ENCODE results near the gene RBP7.
"Not testable (repeated sequence)": the region's sequence is repeated elsewhere in the genome, so short reads cannot be mapped to it uniquely, and the experiment has no call there.

Gene RBP7

GRCh38 chr1:9996624-9997582 lies at the start of gene RBP7:
RBP7 (plus strand) TSS chr1:9997228; CDS start chr1:9997259, 31 bp downstream.
- no peak for DNase-seq

- DNase-seq = no peak
Measured at GRCh38 chr1:9957726-9958125, 39.3 kb upstream of the RBP7 start.

GRCh38 chr1:9960011-9960410 lies 37.0 kb upstream of the RBP7 start:
- DNase-seq = no peak

GRCh38 chr1:9960706-9961562 lies 36.1 kb upstream of the RBP7 start:
- no peak for DNase-seq

- DNase-seq = no peak
Measured at GRCh38 chr1:9984253-9984652, 12.8 kb upstream of the RBP7 start.

GRCh38 chr1:9985001-9985400 lies 12.0 kb upstream of the RBP7 start:
- DNase-seq = no peak

GRCh38 chr1:9989773-9990172 lies 7.3 kb upstream of the RBP7 start:
- no peak for DNase-seq

- no peak for DNase-seq
Measured at GRCh38 chr1:9990944-9991343, 6.1 kb upstream of the RBP7 start.

- no peak for DNase-seq
Measured at GRCh38 chr1:9992910-9993309, 4.1 kb upstream of the RBP7 start.

- DNase-seq = no peak
Measured at GRCh38 chr1:9993561-9994075, 3.4 kb upstream of the RBP7 start.

GRCh38 chr1:10001016-10001665 lies 4.1 kb downstream of the RBP7 start:
- DNase-seq = no peak

GRCh38 chr1:10005248-10005647 lies 8.2 kb downstream of the RBP7 start:
- not testable (repeated sequence) for DNase-seq

GRCh38 chr1:10007169-10007568 lies 10.1 kb downstream of the RBP7 start:
- DNase-seq = no peak

- no peak for DNase-seq
Measured at GRCh38 chr1:10014016-10014415, 17.0 kb downstream of the RBP7 start.

GRCh38 chr1:10019561-10019960 lies 22.5 kb downstream of the RBP7 start:
- no peak for DNase-seq

- no peak for DNase-seq
Measured at GRCh38 chr1:10020086-10020485, 23.1 kb downstream of the RBP7 start.

GRCh38 chr1:10020678-10021077 lies 23.6 kb downstream of the RBP7 start:
- DNase-seq = not testable (repeated sequence)

GRCh38 chr1:10021992-10022391 lies 25.0 kb downstream of the RBP7 start:
- not testable (repeated sequence) for DNase-seq

- no peak for DNase-seq
Measured at GRCh38 chr1:10022656-10023055, 25.6 kb downstream of the RBP7 start.

- DNase-seq = no peak
Measured at GRCh38 chr1:10025354-10025753, 28.3 kb downstream of the RBP7 start.

- no peak for DNase-seq
Measured at GRCh38 chr1:10027027-10027426, 30.0 kb downstream of the RBP7 start.

GRCh38 chr1:10028956-10029500 lies 32.0 kb downstream of the RBP7 start:
- not testable (repeated sequence) for DNase-seq

GRCh38 chr1:10031461-10031860 lies 34.4 kb downstream of the RBP7 start:
- DNase-seq = no peak
